T47D (cell line): Measurements from ENCODE around the gene MSANTD2.

Experiments used
- DNase-seq, 2 experiments: peaks; one replicate each; pipeline versions ENCODE4 v3.0.0 to v3.0.0-alpha.2; 2011 to 2012; ENCODE audit warnings: low read depth in 1 of 2, low spot score in 1 of 2
- JUND ChIP-seq: IDR thresholded peaks from 2 replicates; pipeline ENCODE4 v1.6.1; 2012; ENCODE audit warnings: low read depth
- in situ Hi-C: cut with HindIII; loops from 2 replicates; pipeline ENCODE4 v1.10.0; 2016; ENCODE audit warnings: low sequenced_read_pairs, low pct_unique_long_range_greater_than_20kb

MSANTD2 gene

GRCh38 chr11:124762105-124762623, 38.0 kb downstream of the MSANTD2 start, which contains the start of gene ESAM:
Gene ESAM (minus strand): TSS chr11:124762290. CDS start chr11:124762154, 136 bp downstream.
- in situ Hi-C loops, result no loop called here
- TF ChIP-seq JUND, result no peak
- peak; percentile 80 to 95 for DNase-seq

GRCh38 chr11:124761301-124762104, 38.7 kb downstream of the MSANTD2 start:
- no peak for DNase-seq
- in situ Hi-C loops, result no loop called here
- no peak for TF ChIP-seq JUND

GRCh38 chr11:124760806-124761205, 39.4 kb downstream of the MSANTD2 start:
- DNase-seq, result no peak
- in situ Hi-C loops, result no loop called here
- TF ChIP-seq JUND, result no peak

- in situ Hi-C loops, result no loop called here
- DNase-seq, result no peak
- no peak for TF ChIP-seq JUND
Observed at GRCh38 chr11:124760205-124760652, 40.0 kb downstream of the MSANTD2 start.

- DNase-seq, result no peak
- in situ Hi-C loops, result no loop called here
- no peak for TF ChIP-seq JUND
Observed at GRCh38 chr11:124759266-124760204, 40.7 kb downstream of the MSANTD2 start.

- in situ Hi-C loops, result no loop called here
- peak; percentile 81 to 84 for DNase-seq
- TF ChIP-seq JUND, result no peak
Observed at GRCh38 chr11:124758355-124759265, 41.6 kb downstream of the MSANTD2 start.

GRCh38 chr11:124757320-124757719, 42.9 kb downstream of the MSANTD2 start:
- DNase-seq, result no peak
- no peak for TF ChIP-seq JUND
- in situ Hi-C loops, result no loop called here

GRCh38 chr11:124756753-124757227, 43.4 kb downstream of the MSANTD2 start:
- DNase-seq, result peak; percentile 73 to 79
- in situ Hi-C loops, result no loop called here

GRCh38 chr11:124756033-124756752, 44.0 kb downstream of the MSANTD2 start:
- no peak for TF ChIP-seq JUND

More at GRCh38 chr11:124756753-124757227, 43.4 kb downstream of the MSANTD2 start:
- no peak for TF ChIP-seq JUND

GRCh38 chr11:124754710-124755109, 45.5 kb downstream of the MSANTD2 start:
- no peak for DNase-seq
- in situ Hi-C loops, result no loop called here
- no peak for TF ChIP-seq JUND

More at GRCh38 chr11:124756033-124756752, 44.0 kb downstream of the MSANTD2 start:
- no peak for DNase-seq
- in situ Hi-C loops, result no loop called here

GRCh38 chr11:124754309-124754708, 45.9 kb downstream of the MSANTD2 start:
- in situ Hi-C loops, result no loop called here
- no peak for DNase-seq

More at GRCh38 chr11:124754309-124754708, 45.9 kb downstream of the MSANTD2 start:
- TF ChIP-seq JUND, result no peak
